Stimulated activated CD4-positive, alpha-beta T cell treated with anti-CD3 and anti-CD28 coated beads, Interleukin-12 subunit alpha, Interleukin-12 subunit beta, amount 100 ng/mL, for 48 hours (primary cell): ENCODE results near the gene MSRB1.
"Not testable (repeated sequence)": the region's sequence is repeated elsewhere in the genome, so short reads cannot be mapped to it uniquely, and the experiment has no call there.

ENCODE experiments used
- DNase-seq, 3 donors: peaks; one replicate each; pipeline ENCODE4 v3.0.0-alpha.2; 2020; ENCODE audit warnings: low read depth in 2 of 3, low spot score in 1 of 3

The MSRB1 gene

GRCh38 chr16:1962161-1963153, 19.5 kb upstream of the MSRB1 start:
- DNase-seq: not testable (repeated sequence)

- no peak for DNase-seq
Measured at GRCh38 chr16:1961651-1962067, 18.7 kb upstream of the MSRB1 start.

- peak; percentile 53 to 59 (median 53) for DNase-seq
Measured at GRCh38 chr16:1960665-1961630, 17.9 kb upstream of the MSRB1 start.

GRCh38 chr16:1959269-1960039, 16.5 kb upstream of the MSRB1 start, which contains the start of gene NDUFB10:
Gene NDUFB10 (plus strand): TSS chr16:1959538. CDS start chr16:1959625, 87 bp downstream.
- peak; percentile 85 to 92 (median 90) for DNase-seq

- no peak for DNase-seq
Measured at GRCh38 chr16:1958715-1959268, 15.8 kb upstream of the MSRB1 start.

GRCh38 chr16:1958143-1958491, 15.1 kb upstream of the MSRB1 start:
- DNase-seq: not testable (repeated sequence)

- DNase-seq: not testable (repeated sequence)
Measured at GRCh38 chr16:1957434-1958142, 14.6 kb upstream of the MSRB1 start.

GRCh38 chr16:1953734-1954133, 10.7 kb upstream of the MSRB1 start:
- DNase-seq: no peak

- DNase-seq: no peak
Measured at GRCh38 chr16:1950559-1950958, 7.6 kb upstream of the MSRB1 start.

GRCh38 chr16:1950047-1950446, 7.0 kb upstream of the MSRB1 start:
- DNase-seq: no peak

GRCh38 chr16:1949507-1949906, 6.5 kb upstream of the MSRB1 start:
- DNase-seq: no peak

- no peak for DNase-seq
Measured at GRCh38 chr16:1947369-1947670, 4.3 kb upstream of the MSRB1 start.

GRCh38 chr16:1946495-1947368, 3.7 kb upstream of the MSRB1 start:
- no peak for DNase-seq

- no peak for DNase-seq
Measured at GRCh38 chr16:1945559-1946391, 2.8 kb upstream of the MSRB1 start.

GRCh38 chr16:1944612-1945199, 1.7 kb upstream of the MSRB1 start:
- DNase-seq: no peak

- no peak for DNase-seq
Measured at GRCh38 chr16:1942047-1942809, 771 bp downstream of the MSRB1 start.
